NCI-H510A (cell line): Measurements from ENCODE around the gene APLF.
"Not testable (repeated sequence)": the region's sequence is repeated elsewhere in the genome, so short reads cannot be mapped to it uniquely, and the experiment has no call there.

Experiments used
- DNase-seq: peaks from one replicate; lab custom pipeline; 2025; lab: John Stamatoyannopoulos, UW

Gene APLF

GRCh38 chr2:68475576-68475975, 8.2 kb downstream of the APLF start:
- DNase-seq: no peak

- DNase-seq: no peak
Observed at GRCh38 chr2:68476454-68476853, 9.1 kb downstream of the APLF start.

GRCh38 chr2:68478688-68479087, 11.3 kb downstream of the APLF start:
- no peak for DNase-seq

GRCh38 chr2:68482296-68482820, 15.0 kb downstream of the APLF start:
- no peak for DNase-seq

- no peak for DNase-seq
Observed at GRCh38 chr2:68483011-68483410, 15.6 kb downstream of the APLF start.

- no peak for DNase-seq
Observed at GRCh38 chr2:68487773-68488355, 20.5 kb downstream of the APLF start.

GRCh38 chr2:68488605-68489004, 21.2 kb downstream of the APLF start:
- not testable (repeated sequence) for DNase-seq

GRCh38 chr2:68489282-68489681, 21.9 kb downstream of the APLF start:
- DNase-seq: no peak

- no peak for DNase-seq
Observed at GRCh38 chr2:68491582-68491981, 24.2 kb downstream of the APLF start.

GRCh38 chr2:68499133-68499532, 31.7 kb downstream of the APLF start:
- no peak for DNase-seq

GRCh38 chr2:68500649-68501048, 33.3 kb downstream of the APLF start:
- DNase-seq: no peak

- DNase-seq: no peak
Observed at GRCh38 chr2:68501768-68502167, 34.4 kb downstream of the APLF start.

GRCh38 chr2:68505603-68506159, 38.3 kb downstream of the APLF start:
- no peak for DNase-seq

GRCh38 chr2:68506170-68506569, 38.8 kb downstream of the APLF start:
- no peak for DNase-seq

- no peak for DNase-seq
Observed at GRCh38 chr2:68512326-68512725, 44.9 kb downstream of the APLF start.

- no peak for DNase-seq
Observed at GRCh38 chr2:68512966-68513365, 45.6 kb downstream of the APLF start.

GRCh38 chr2:68514316-68514929, 47.0 kb downstream of the APLF start:
- no peak for DNase-seq

GRCh38 chr2:68516051-68516955, 48.9 kb downstream of the APLF start:
- DNase-seq: no peak

GRCh38 chr2:68519236-68519635, 51.9 kb downstream of the APLF start:
- DNase-seq: no peak

- no peak for DNase-seq
Observed at GRCh38 chr2:68521037-68521436, 53.7 kb downstream of the APLF start.

GRCh38 chr2:68526943-68527342, 59.6 kb downstream of the APLF start:
- not testable (repeated sequence) for DNase-seq

GRCh38 chr2:68527343-68528081, 60.1 kb downstream of the APLF start:
- not testable (repeated sequence) for DNase-seq
